ENCODE measurements around the gene ETV1.

ETV1 gene

GRCh38 chr7:13986208-13986607, 3.3 kb downstream of the ETV1 start:
- no peak for DNase-seq (ENCODE audit: low spot score)

- no peak for DNase-seq (ENCODE audit: low spot score)
Observed at GRCh38 chr7:13984831-13985685, 4.4 kb downstream of the ETV1 start.

GRCh38 chr7:13984061-13984460, 5.4 kb downstream of the ETV1 start:
- DNase-seq (ENCODE audit: low spot score) = no peak

- DNase-seq (ENCODE audit: low spot score) = no peak
Observed at GRCh38 chr7:13982940-13983677, 6.4 kb downstream of the ETV1 start.

- peak; percentile 90 for DNase-seq (ENCODE audit: low spot score)
Observed at GRCh38 chr7:13981070-13981469, 8.4 kb downstream of the ETV1 start.

- no peak for DNase-seq (ENCODE audit: low spot score)
Observed at GRCh38 chr7:13980474-13980873, 9.0 kb downstream of the ETV1 start.

GRCh38 chr7:13979671-13980435, 9.6 kb downstream of the ETV1 start:
- DNase-seq (ENCODE audit: low spot score) = peak; percentile 67

GRCh38 chr7:13976594-13976993, 12.9 kb downstream of the ETV1 start:
- DNase-seq (ENCODE audit: low spot score) = no peak

- DNase-seq (ENCODE audit: low spot score) = no peak
Observed at GRCh38 chr7:13965077-13965476, 24.4 kb downstream of the ETV1 start.

GRCh38 chr7:13963925-13964324, 25.5 kb downstream of the ETV1 start:
- DNase-seq (ENCODE audit: low spot score) = no peak

GRCh38 chr7:13955494-13955893, 34.0 kb downstream of the ETV1 start:
- DNase-seq (ENCODE audit: low spot score) = no peak

GRCh38 chr7:13953368-13953767, 36.1 kb downstream of the ETV1 start:
- DNase-seq (ENCODE audit: low spot score) = no peak

- no peak for DNase-seq (ENCODE audit: low spot score)
Observed at GRCh38 chr7:13952921-13953320, 36.5 kb downstream of the ETV1 start.

- DNase-seq (ENCODE audit: low spot score) = no peak
Observed at GRCh38 chr7:13949939-13950338, 39.5 kb downstream of the ETV1 start.

GRCh38 chr7:13949445-13949844, 40.0 kb downstream of the ETV1 start:
- no peak for DNase-seq (ENCODE audit: low spot score)

GRCh38 chr7:13948019-13948801, 41.3 kb downstream of the ETV1 start:
- no peak for DNase-seq (ENCODE audit: low spot score)

- DNase-seq (ENCODE audit: low spot score) = no peak
Observed at GRCh38 chr7:13947535-13947934, 41.9 kb downstream of the ETV1 start.

GRCh38 chr7:13946181-13946580, 43.3 kb downstream of the ETV1 start:
- no peak for DNase-seq (ENCODE audit: low spot score)

GRCh38 chr7:13945670-13946069, 43.8 kb downstream of the ETV1 start:
- DNase-seq (ENCODE audit: low spot score) = no peak

GRCh38 chr7:13933536-13933935, 55.9 kb downstream of the ETV1 start:
- no peak for DNase-seq (ENCODE audit: low spot score)

GRCh38 chr7:13933091-13933490, 56.4 kb downstream of the ETV1 start:
- no peak for DNase-seq (ENCODE audit: low spot score)

- no peak for DNase-seq (ENCODE audit: low spot score)
Observed at GRCh38 chr7:13932131-13932530, 57.3 kb downstream of the ETV1 start.

All from kidney capillary endothelial cell (primary cell).